HCT116 (cell line): ENCODE measurements around the gene EPB41L4A. TPM values are rescaled to one million over a fixed set of nuclear protein-coding genes. Genes with fewer than 3 reads are reported as not detected.

ENCODE experiments used
- ATAC-seq: fragments of 200-7000 bp; cut with Tn5 transposase; 2 replicates; pipeline ENCODE4 v1.9.1; 2020; ENCODE audit warnings: mild to moderate bottlenecking, moderate library complexity
- BruUV-seq: library from RNA; stranded (reverse); fragments of 400-500 nt; replicated peaks from 2 replicates; lab custom pipeline; 2021; lab: Mats Ljungman, UMichigan
- CTCF ChIA-PET: fragments of 300-600 bp; sonication (Branson Sonifier 250); formaldehyde crosslinking; loops from one replicate; lab custom pipeline; 2021; ENCODE audit warnings: antibody characterized with exemption; lab: Charles Lee
- POLR2A ChIA-PET: fragments of 300-600, 350-600 bp; sonication (Branson Sonifier 250); formaldehyde crosslinking; loops from one replicate; lab custom pipeline; 2021; ENCODE audit warnings: antibody characterized with exemption; lab: Charles Lee
- RAD21 ChIA-PET, 2 experiments: fragments of 300-600 bp; sonication (Branson Sonifier 250); formaldehyde crosslinking; loops; one replicate each; lab custom pipeline; 2023; ENCODE audit warnings: low total read pairs in 2 of 2; ENCODE audit not compliant: uncharacterized antibody in 2 of 2, unreplicated experiment in 2 of 2, low non-redundant PET in 1 of 2; lab: Charles Lee
- DNase-seq: peaks from one replicate; pipeline ENCODE4 v3.0.0-alpha.2; 2010; ENCODE audit warnings: low read depth, low spot score
- H2AFZ ChIP-seq: fragments of 200-600 bp; shearing (Covaris generic), sonication (generic); 2 replicates; pipeline ENCODE4 v1.6.1; 2017; ENCODE audit warnings: low read depth, mixed run types, mixed read lengths, antibody characterized with exemption, low read length; ENCODE audit not compliant: poor library complexity, severe bottlenecking
- H3K27ac ChIP-seq: 2 replicates; pipeline ENCODE4 v1.5.1; 2012; ENCODE audit warnings: low read depth, low read length
- H3K27me3 ChIP-seq: fragments of 200-600 bp; sonication (generic); 2 replicates; pipeline ENCODE4 v1.6.1; 2016; ENCODE audit warnings: mixed run types, low read length, mixed read lengths; ENCODE audit not compliant: insufficient read depth
- H3K36me3 ChIP-seq, 2 experiments: fragments of 200-500 bp in 1 of 2; fragments of 200-600 bp in 1 of 2; sonication (Bioruptor generic) in 1 of 2; sonication (generic) in 1 of 2; 2 replicates each; pipeline versions ENCODE4 v1.5.1 to v1.6.1; 2014 to 2016; ENCODE audit warnings: low read length in 2 of 2, inconsistent platforms in 1 of 2, mixed read lengths in 1 of 2, mixed run types in 1 of 2; ENCODE audit not compliant: insufficient read depth in 2 of 2, control insufficient read depth in 1 of 2
- H3K4me1 ChIP-seq, 2 experiments: fragments of 200-600 bp in 1 of 2; sonication (generic) in 1 of 2; 2 replicates each; pipeline versions ENCODE4 v1.5.1 to v1.6.1; 2012 to 2017; ENCODE audit warnings: low read length in 2 of 2, inconsistent platforms in 1 of 2, mild to moderate bottlenecking in 1 of 2, mixed read lengths in 1 of 2, mixed run types in 1 of 2, moderate library complexity in 1 of 2; ENCODE audit not compliant: insufficient read depth in 2 of 2, control insufficient read depth in 1 of 2
- H3K4me2 ChIP-seq: fragments of 200-600 bp; sonication (generic); 2 replicates; pipeline ENCODE4 v1.6.1; 2017; ENCODE audit warnings: mixed run types, low read length, mixed read lengths
- H3K4me3 ChIP-seq, 2 experiments: fragments of 200-600 bp in 1 of 2; sonication (generic) in 1 of 2; replicated peaks in 1 of 2; 2 replicates each; pipeline ENCODE4 v1.5.1; 2011 to 2016; ENCODE audit warnings: low read length in 2 of 2, control low read depth in 1 of 2, low read depth in 1 of 2, mild to moderate bottlenecking in 1 of 2, mixed read lengths in 1 of 2, mixed run types in 1 of 2
- H3K79me2 ChIP-seq: fragments of 200-600 bp; sonication (generic); 2 replicates; pipeline ENCODE4 v1.6.1; 2017; ENCODE audit warnings: mild to moderate bottlenecking, mixed run types, low read length, moderate library complexity, mixed read lengths; ENCODE audit not compliant: insufficient read depth
- H3K9ac ChIP-seq: fragments of 200-600 bp; sonication (generic); 2 replicates; pipeline ENCODE4 v1.6.1; 2016; ENCODE audit warnings: low read length, mixed read lengths
- H3K9me2 ChIP-seq: fragments of 200-600 bp; sonication (generic), shearing (Covaris generic); 2 replicates; pipeline ENCODE4 v1.6.1; 2017; ENCODE audit warnings: mixed run types, mild to moderate bottlenecking, moderate library complexity; ENCODE audit not compliant: insufficient read depth
- H3K9me3 ChIP-seq, 2 experiments: fragments of 200-500 bp in 1 of 2; fragments of 200-600 bp in 1 of 2; sonication (Bioruptor generic) in 1 of 2; sonication (generic) in 1 of 2; 2 replicates each; pipeline ENCODE4 v1.6.1; 2014 to 2017; ENCODE audit warnings: low read length in 2 of 2, mixed read lengths in 2 of 2, inconsistent platforms in 1 of 2, low read depth in 1 of 2, mild to moderate bottlenecking in 1 of 2, mixed run types in 1 of 2, moderate library complexity in 1 of 2; ENCODE audit not compliant: control insufficient read depth in 1 of 2, insufficient read depth in 1 of 2
- H4K20me1 ChIP-seq: fragments of 200-600 bp; sonication (generic), shearing (Covaris generic); 2 replicates; pipeline ENCODE4 v1.6.1; 2017; ENCODE audit warnings: mixed run types, mild to moderate bottlenecking, moderate library complexity; ENCODE audit not compliant: insufficient read depth
- ATF3 ChIP-seq: IDR thresholded peaks from 2 replicates; pipeline ENCODE4 v1.6.1; 2012
- CBX3 ChIP-seq: IDR thresholded peaks from 2 replicates; pipeline ENCODE4 v1.6.1; 2012; ENCODE audit warnings: low read depth
- CEBPB ChIP-seq: IDR thresholded peaks from 2 replicates; pipeline ENCODE4 v1.6.1; 2012; ENCODE audit warnings: low read depth
- EGR1 ChIP-seq: IDR thresholded peaks from 2 replicates; pipeline ENCODE4 v1.6.1; 2012; ENCODE audit warnings: low read depth
- ELF1 ChIP-seq: IDR thresholded peaks from 2 replicates; pipeline ENCODE4 v1.6.1; 2012; ENCODE audit warnings: low read depth, borderline replicate concordance
- EZH2 ChIP-seq: fragments of 200-600 bp; sonication (generic); IDR thresholded peaks from 2 replicates; pipeline ENCODE4 v1.6.1; 2017; ENCODE audit warnings: antibody characterized with exemption, mixed run types
- FOSL1 ChIP-seq: IDR thresholded peaks from 2 replicates; pipeline ENCODE4 v1.6.1; 2012; ENCODE audit warnings: low read depth
- JUND ChIP-seq: IDR thresholded peaks from 2 replicates; pipeline ENCODE4 v1.6.1; 2012
- POLR2A ChIP-seq: IDR thresholded peaks from 2 replicates; pipeline ENCODE4 v1.7.0; 2011; ENCODE audit warnings: borderline replicate concordance; ENCODE audit not compliant: insufficient read depth, insufficient read length; ENCODE audit errors: extremely low read depth
- POLR2AphosphoS5 ChIP-seq: IDR thresholded peaks from 2 replicates; pipeline ENCODE4 v1.6.1; 2011; ENCODE audit warnings: mild to moderate bottlenecking, low read depth, low read length, moderate library complexity
- SIN3A ChIP-seq: IDR thresholded peaks from 2 replicates; pipeline ENCODE4 v1.6.1; 2012; ENCODE audit warnings: low read depth
- SP1 ChIP-seq: IDR thresholded peaks from 2 replicates; pipeline ENCODE4 v1.6.1; 2012; ENCODE audit warnings: low read depth
- TCF7L2 ChIP-seq: IDR thresholded peaks from 2 replicates; pipeline ENCODE4 v1.7.0; 2011; ENCODE audit warnings: borderline replicate concordance, inconsistent platforms; ENCODE audit not compliant: insufficient read depth, insufficient read length; ENCODE audit errors: extremely low read depth
- ZFX ChIP-seq: fragments of 450-650 bp; IDR thresholded peaks from 2 replicates; pipeline ENCODE4 v1.6.1; 2017
- intact Hi-C: fragments of 100-400 bp; cut with micrococcal nuclease; formaldehyde crosslinking; loops from 2 replicates; pipeline ENCODE4 v1.10.0; 2022
- total RNA-seq: library from RNA; stranded (reverse); gene quantifications from one replicate; pipeline ENCODE4 v1.2.1, GENCODE V29; 2021; ENCODE audit not compliant: unreplicated experiment
- TF ChIP-seq, protein P1 (sequence below): IDR thresholded peaks from 2 replicates; pipeline ENCODE4 v1.6.1; 2011; ENCODE audit warnings: mild to moderate bottlenecking, low read length, moderate library complexity; ENCODE audit not compliant: insufficient replicate concordance; ENCODE audit errors: extremely low read depth

The EPB41L4A gene
- total RNA-seq, 1 experiment from 2014 or later = 2.8 TPM

- no peak for ATAC-seq
- RAD21 ChIA-PET = no interaction called here
- intact Hi-C loops = no loop called here
- H3K9me3 ChIP-seq = no peaks in the 10 kb centered on the region
- no peaks in the 10 kb centered on the region for H3K9me2 ChIP-seq
- no peak overlapping the region for H3K4me2 ChIP-seq
- no peak for DNase-seq
- no peak overlapping the region for H3K4me3 ChIP-seq
- no peaks in the 10 kb centered on the region for H4K20me1 ChIP-seq
- POLR2A ChIA-PET = interaction anchor here (1.2 kb wide), 1 partner anchor 13 kb away, joined by 4 read pairs; no protein-coding TSS in a partner anchor
- TF ChIP-seq SIN3A (no peak), ZFX (no peak), JUND (no peak), TCF7L2 (no peak), EZH2 (no peak), FOSL1 (no peak), CEBPB (no peak), ELF1 (no peak), POLR2A (no peak), POLR2AphosphoS5 (no peak), ATF3 (no peak), CBX3 (no peak), EGR1 (no peak), SP1 (no peak)
- TF ChIP-seq, protein P1, sequence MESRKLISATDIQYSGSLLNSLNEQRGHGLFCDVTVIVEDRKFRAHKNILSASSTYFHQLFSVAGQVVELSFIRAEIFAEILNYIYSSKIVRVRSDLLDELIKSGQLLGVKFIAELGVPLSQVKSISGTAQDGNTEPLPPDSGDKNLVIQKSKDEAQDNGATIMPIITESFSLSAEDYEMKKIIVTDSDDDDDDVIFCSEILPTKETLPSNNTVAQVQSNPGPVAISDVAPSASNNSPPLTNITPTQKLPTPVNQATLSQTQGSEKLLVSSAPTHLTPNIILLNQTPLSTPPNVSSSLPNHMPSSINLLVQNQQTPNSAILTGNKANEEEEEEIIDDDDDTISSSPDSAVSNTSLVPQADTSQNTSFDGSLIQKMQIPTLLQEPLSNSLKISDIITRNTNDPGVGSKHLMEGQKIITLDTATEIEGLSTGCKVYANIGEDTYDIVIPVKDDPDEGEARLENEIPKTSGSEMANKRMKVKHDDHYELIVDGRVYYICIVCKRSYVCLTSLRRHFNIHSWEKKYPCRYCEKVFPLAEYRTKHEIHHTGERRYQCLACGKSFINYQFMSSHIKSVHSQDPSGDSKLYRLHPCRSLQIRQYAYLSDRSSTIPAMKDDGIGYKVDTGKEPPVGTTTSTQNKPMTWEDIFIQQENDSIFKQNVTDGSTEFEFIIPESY = no peak
- no peaks in the 10 kb centered on the region for H3K36me3 ChIP-seq
- CTCF ChIA-PET = no interaction called here
- H3K27ac ChIP-seq = no peak overlapping the region
- H2AFZ ChIP-seq = no peak overlapping the region
- BruUV-seq = no TSS peak
- no peaks in the 10 kb centered on the region for H3K79me2 ChIP-seq
- H3K27me3 ChIP-seq = no peaks in the 10 kb centered on the region
- no peaks in the 10 kb centered on the region; a peak in 1 of 4 replicates for H3K4me1 ChIP-seq
- H3K9ac ChIP-seq = no peak overlapping the region
These were observed 103.1 kb downstream of the EPB41L4A start for GRCh38 chr5:112316006-112316405.
